Measurements from ENCODE around the gene ARHGEF3.

The ARHGEF3 gene

GRCh38 chr3:56795097-56795828, 6.5 kb downstream of the ARHGEF3 start:
- DNase-seq (ENCODE audit: low read depth), result no peak

GRCh38 chr3:56792193-56792592, 9.6 kb downstream of the ARHGEF3 start:
- no peak for DNase-seq (ENCODE audit: low read depth)

- no peak for DNase-seq (ENCODE audit: low read depth)
Measured at GRCh38 chr3:56790016-56790821, 11.5 kb downstream of the ARHGEF3 start.

- no peak for DNase-seq (ENCODE audit: low read depth)
Measured at GRCh38 chr3:56789076-56789475, 12.7 kb downstream of the ARHGEF3 start.

GRCh38 chr3:56788521-56788920, 13.2 kb downstream of the ARHGEF3 start:
- DNase-seq (ENCODE audit: low read depth), result no peak

GRCh38 chr3:56787784-56788256, 13.9 kb downstream of the ARHGEF3 start:
- DNase-seq (ENCODE audit: low read depth), result no peak

GRCh38 chr3:56787258-56787775, 14.4 kb downstream of the ARHGEF3 start:
- no peak for DNase-seq (ENCODE audit: low read depth)

- no peak for DNase-seq (ENCODE audit: low read depth)
Measured at GRCh38 chr3:56785499-56785898, 16.2 kb downstream of the ARHGEF3 start.

- DNase-seq (ENCODE audit: low read depth), result no peak
Measured at GRCh38 chr3:56784448-56785001, 17.2 kb downstream of the ARHGEF3 start.

GRCh38 chr3:56783644-56784447, 17.9 kb downstream of the ARHGEF3 start:
- DNase-seq (ENCODE audit: low read depth), result peak; percentile 41

- DNase-seq (ENCODE audit: low read depth), result no peak
Measured at GRCh38 chr3:56782906-56783305, 18.8 kb downstream of the ARHGEF3 start.

GRCh38 chr3:56782215-56782614, 19.5 kb downstream of the ARHGEF3 start:
- no peak for DNase-seq (ENCODE audit: low read depth)

- no peak for DNase-seq (ENCODE audit: low read depth)
Measured at GRCh38 chr3:56781762-56782161, 20.0 kb downstream of the ARHGEF3 start.

- no peak for DNase-seq (ENCODE audit: low read depth)
Measured at GRCh38 chr3:56780936-56781335, 20.8 kb downstream of the ARHGEF3 start.

GRCh38 chr3:56778893-56779292, 22.9 kb downstream of the ARHGEF3 start:
- DNase-seq (ENCODE audit: low read depth), result no peak

GRCh38 chr3:56776556-56776950, 25.2 kb downstream of the ARHGEF3 start:
- no peak for DNase-seq (ENCODE audit: low read depth)

GRCh38 chr3:56775838-56776555, 25.8 kb downstream of the ARHGEF3 start:
- DNase-seq (ENCODE audit: low read depth), result no peak

GRCh38 chr3:56775445-56775837, 26.3 kb downstream of the ARHGEF3 start:
- no peak for DNase-seq (ENCODE audit: low read depth)

GRCh38 chr3:56773986-56774385, 27.8 kb downstream of the ARHGEF3 start:
- DNase-seq (ENCODE audit: low read depth), result no peak

GRCh38 chr3:56772952-56773938, 28.5 kb downstream of the ARHGEF3 start:
- no peak for DNase-seq (ENCODE audit: low read depth)

Data from activated T-cell treated with anti-CD3 and anti-CD28 coated beads for 1 hour (primary cell).